Fibroblast of mammary gland (primary cell): ENCODE results near the gene GPR25.

Experiments
- DNase-seq: peaks from one replicate; pipeline ENCODE4 v3.0.0-alpha.2; 2010; ENCODE audit warnings: low read depth
- H3K4me3 ChIP-seq: 2 replicates; pipeline ENCODE4 v1.5.1; 2011; ENCODE audit warnings: low read depth, mild to moderate bottlenecking, low read length, moderate library complexity; ENCODE audit not compliant: control insufficient read depth
- TF ChIP-seq, protein P1 (sequence below): conservative IDR thresholded peaks from 2 replicates; pipeline ENCODE4 v1.5.1; 2011; ENCODE audit warnings: low read depth, low read length, inconsistent platforms; ENCODE audit not compliant: control insufficient read depth, insufficient read depth

Gene GPR25

DNA sequence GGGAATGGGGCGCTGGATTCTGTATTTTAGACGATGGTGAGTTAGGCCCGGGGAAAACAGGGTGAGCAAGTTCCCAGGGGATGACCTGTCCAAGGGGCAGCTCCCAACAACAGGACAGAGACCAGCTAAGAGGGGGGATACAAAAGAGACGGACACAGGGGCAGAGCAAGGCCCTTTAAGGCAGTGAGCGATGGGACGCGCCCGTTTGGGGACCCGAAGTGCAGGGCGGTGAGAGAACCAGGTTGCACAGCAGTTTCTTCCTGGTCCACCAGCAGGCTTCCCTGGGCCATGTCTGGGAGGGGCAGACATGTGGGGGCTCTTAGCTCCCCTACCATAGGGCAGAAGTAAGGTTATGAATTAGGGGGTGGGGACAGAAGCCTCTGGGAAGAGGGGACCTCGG is 43.9 kb downstream of the GPR25 start:
- TF ChIP-seq, protein P1, sequence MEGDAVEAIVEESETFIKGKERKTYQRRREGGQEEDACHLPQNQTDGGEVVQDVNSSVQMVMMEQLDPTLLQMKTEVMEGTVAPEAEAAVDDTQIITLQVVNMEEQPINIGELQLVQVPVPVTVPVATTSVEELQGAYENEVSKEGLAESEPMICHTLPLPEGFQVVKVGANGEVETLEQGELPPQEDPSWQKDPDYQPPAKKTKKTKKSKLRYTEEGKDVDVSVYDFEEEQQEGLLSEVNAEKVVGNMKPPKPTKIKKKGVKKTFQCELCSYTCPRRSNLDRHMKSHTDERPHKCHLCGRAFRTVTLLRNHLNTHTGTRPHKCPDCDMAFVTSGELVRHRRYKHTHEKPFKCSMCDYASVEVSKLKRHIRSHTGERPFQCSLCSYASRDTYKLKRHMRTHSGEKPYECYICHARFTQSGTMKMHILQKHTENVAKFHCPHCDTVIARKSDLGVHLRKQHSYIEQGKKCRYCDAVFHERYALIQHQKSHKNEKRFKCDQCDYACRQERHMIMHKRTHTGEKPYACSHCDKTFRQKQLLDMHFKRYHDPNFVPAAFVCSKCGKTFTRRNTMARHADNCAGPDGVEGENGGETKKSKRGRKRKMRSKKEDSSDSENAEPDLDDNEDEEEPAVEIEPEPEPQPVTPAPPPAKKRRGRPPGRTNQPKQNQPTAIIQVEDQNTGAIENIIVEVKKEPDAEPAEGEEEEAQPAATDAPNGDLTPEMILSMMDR = no peak
- no peak overlapping the region for H3K4me3 ChIP-seq
- no peak for DNase-seq

DNA sequence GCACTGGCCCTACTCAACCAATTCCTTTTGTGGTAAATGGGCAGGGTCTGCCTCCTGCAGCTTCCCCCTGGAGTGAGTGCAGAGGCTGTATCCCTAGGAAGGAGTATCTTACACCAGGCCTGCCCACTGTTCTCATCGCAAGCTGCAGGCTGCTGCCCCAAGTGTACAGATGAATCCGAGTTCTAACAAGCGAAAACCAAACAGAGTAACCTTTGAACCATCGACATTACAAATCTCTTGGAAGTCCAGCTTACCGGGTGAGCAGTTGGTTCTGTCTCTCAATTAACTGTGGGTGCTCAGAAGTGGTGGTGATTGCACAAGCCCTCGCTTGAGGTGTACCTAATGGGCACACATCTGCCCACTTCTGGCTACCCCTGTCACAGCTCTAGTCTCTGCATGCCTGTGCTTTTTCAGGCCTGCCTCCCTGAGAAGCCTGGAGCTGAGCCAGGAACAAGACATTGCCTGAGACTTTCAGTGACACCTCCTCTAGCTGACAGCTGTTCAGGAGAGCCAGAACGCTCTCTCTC is 44.6 kb downstream of the GPR25 start:
- DNase-seq = no peak
- no peak overlapping the region for H3K4me3 ChIP-seq
- TF ChIP-seq, protein P1 = no peak

DNA sequence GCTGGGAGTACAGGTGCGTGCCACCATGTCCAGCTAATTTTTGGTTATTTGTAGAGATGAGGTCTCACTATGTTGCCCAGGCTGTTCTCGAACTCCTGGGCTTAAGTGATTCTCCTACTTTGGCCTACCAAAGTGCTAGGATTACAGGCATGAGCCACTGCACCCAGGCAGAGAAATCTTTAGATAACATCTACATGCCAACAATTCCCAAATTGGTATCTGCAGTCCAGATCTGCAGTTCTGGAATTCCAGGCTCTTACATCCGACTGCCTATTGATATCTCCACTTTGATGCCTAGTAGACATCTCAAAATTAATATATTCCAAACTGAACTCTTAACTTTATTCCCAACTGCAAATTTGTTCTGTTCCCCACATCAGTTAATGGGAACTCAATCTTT is 45.2 kb downstream of the GPR25 start:
- no peak for DNase-seq
- TF ChIP-seq, protein P1 = no peak
- no peak overlapping the region for H3K4me3 ChIP-seq

DNA sequence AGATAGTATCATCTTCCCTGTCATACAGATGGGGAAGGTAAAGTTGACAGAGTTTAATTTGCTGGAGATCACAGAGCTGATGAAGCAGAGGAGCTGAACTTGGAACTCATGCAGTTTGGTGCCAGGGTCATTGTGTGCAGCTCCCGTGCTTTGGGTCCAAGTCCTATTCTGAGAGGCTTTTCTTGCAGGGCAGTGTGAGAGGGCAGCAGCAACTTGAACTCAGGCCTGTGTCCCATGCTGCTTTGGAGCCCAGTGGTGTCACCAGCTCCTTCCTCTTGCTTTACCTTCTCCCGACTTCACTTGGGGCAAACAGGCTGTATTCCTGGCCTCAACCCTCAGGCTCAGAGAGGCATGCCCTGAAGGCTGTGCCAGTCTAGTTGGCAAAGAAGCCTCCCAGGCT is 46.6 kb downstream of the GPR25 start:
- TF ChIP-seq, protein P1 = no peak
- no peak for DNase-seq
- H3K4me3 ChIP-seq = no peak overlapping the region

GRCh38 chr1:200921571-200922110 is 48.9 kb downstream of the GPR25 start:
- DNase-seq = no peak
- H3K4me3 ChIP-seq = no peak overlapping the region
- TF ChIP-seq, protein P1 = no peak

- no peak overlapping the region for H3K4me3 ChIP-seq
- TF ChIP-seq, protein P1 = no peak
- DNase-seq = no peak
Measured at GRCh38 chr1:200922406-200922805, 49.6 kb downstream of the GPR25 start.

GRCh38 chr1:200923601-200924000 is 50.8 kb downstream of the GPR25 start:
- DNase-seq = no peak

More at GRCh38 chr1:200923601-200924000, 50.8 kb downstream of the GPR25 start:
- TF ChIP-seq, protein P1 = no peak
- no peak overlapping the region for H3K4me3 ChIP-seq
